GM12892 (cell line): ENCODE measurements around the gene ADSL.

Experiments
- DNase-seq: peaks from one replicate; pipeline ENCODE4 v3.0.0; 2011; ENCODE audit not compliant: insufficient read length
- FAIRE-seq: peaks from 2 replicates; lab custom pipeline; 2011; peaks lifted over from hg19 to GRCh38; lab: Jason Lieb, UNC
- POLR2A ChIP-seq: IDR thresholded peaks from 2 replicates; pipeline ENCODE4 v1.6.1; 2011; ENCODE audit warnings: low read depth, low read length, control low read depth
- POLR2AphosphoS5 ChIP-seq: IDR thresholded peaks from 2 replicates; pipeline ENCODE4 v1.6.1; 2011; ENCODE audit warnings: low read depth, low read length, control low read depth
- TAF1 ChIP-seq: IDR thresholded peaks from 2 replicates; pipeline ENCODE4 v1.6.1; 2011; ENCODE audit warnings: low read depth, mild to moderate bottlenecking, control low read depth, low read length, borderline replicate concordance

The ADSL gene

GRCh38 chr22:40410731-40411505 lies 64.6 kb downstream of the ADSL start:
- FAIRE-seq (no peak), DNase-seq (no peak)
- TF ChIP-seq TAF1 (no peak), POLR2AphosphoS5 (no peak), POLR2A (no peak)

- DNase-seq (no peak), FAIRE-seq (no peak)
- TF ChIP-seq POLR2AphosphoS5 (0 out of 2 replicates have a peak, but pooled peaks have one; percentile 19), TAF1 (no peak)
Measured at GRCh38 chr22:40411506-40411861, 65.2 kb downstream of the ADSL start.

- no peak for TF ChIP-seq POLR2AphosphoS5
- no peak for TF ChIP-seq POLR2A
- no peak for TF ChIP-seq TAF1
- FAIRE-seq: peak; percentile 99
- no peak for DNase-seq
Measured at GRCh38 chr22:40412441-40412840, 66.1 kb downstream of the ADSL start.

- peak; percentile 89 for FAIRE-seq
- TF ChIP-seq TAF1 (no peak), POLR2A (0 out of 2 replicates have a peak, but pooled peaks have one; percentile 22), POLR2AphosphoS5 (no peak)
Measured at GRCh38 chr22:40413873-40414272, 67.6 kb downstream of the ADSL start.

GRCh38 chr22:40414311-40414710 lies 68.0 kb downstream of the ADSL start:
- FAIRE-seq: no peak
- no peak for DNase-seq
- TF ChIP-seq POLR2A (no peak), POLR2AphosphoS5 (no peak)

More at GRCh38 chr22:40413873-40414272, 67.6 kb downstream of the ADSL start:
- no peak for DNase-seq

- TF ChIP-seq TAF1 (no peak), POLR2AphosphoS5 (no peak), POLR2A (no peak)
- peak; percentile 87 for FAIRE-seq
Measured at GRCh38 chr22:40414838-40415505, 68.7 kb downstream of the ADSL start.

GRCh38 chr22:40415531-40416266 lies 69.4 kb downstream of the ADSL start:
- TF ChIP-seq POLR2AphosphoS5: no peak
- no peak; the same call in 1 of the 2 replicates for TF ChIP-seq POLR2A
- TF ChIP-seq TAF1: no peak
- DNase-seq (peak; percentile 74), FAIRE-seq (no peak)

More at GRCh38 chr22:40414838-40415505, 68.7 kb downstream of the ADSL start:
- no peak for DNase-seq

- FAIRE-seq (no peak), DNase-seq (no peak)
- TF ChIP-seq TAF1 (no peak), POLR2AphosphoS5 (no peak), POLR2A (no peak)
Measured at GRCh38 chr22:40416267-40416570, 69.9 kb downstream of the ADSL start.

GRCh38 chr22:40416636-40417035 lies 70.3 kb downstream of the ADSL start:
- DNase-seq (no peak), FAIRE-seq (no peak)
- TF ChIP-seq POLR2A: no peak
- no peak for TF ChIP-seq TAF1
- no peak for TF ChIP-seq POLR2AphosphoS5

- FAIRE-seq: no peak
- DNase-seq: no peak
- TF ChIP-seq TAF1 (no peak), POLR2A (no peak), POLR2AphosphoS5 (no peak)
Measured at GRCh38 chr22:40417041-40417440, 70.7 kb downstream of the ADSL start.

- TF ChIP-seq POLR2A (no peak), TAF1 (no peak), POLR2AphosphoS5 (no peak)
- FAIRE-seq (no peak), DNase-seq (no peak)
Measured at GRCh38 chr22:40417881-40418280, 71.6 kb downstream of the ADSL start.
